Diencephalon (tissue), 1 donor: ENCODE data around the gene TYMS. TPM values are rescaled to one million over a fixed set of nuclear protein-coding genes. Genes with fewer than 3 reads are reported as not detected.

Source experiments
- total RNA-seq: library from RNA; depleted of rRNA; stranded (reverse); fragments of >200 nt; gene quantifications from one replicate; pipeline ENCODE4 v1.2.3, GENCODE V29; 2014

Gene TYMS
- total RNA-seq, result 8.3 TPM

GRCh38 chr18:657311-658000 is at the start of gene TYMS:
TYMS (plus strand) TSS chr18:657653; CDS start chr18:657743, 90 bp downstream.

GRCh38 chr18:712401-713134 is 55.1 kb downstream of the TYMS start, which contains the start of gene ENOSF1:
ENOSF1 (minus strand) TSS chr18:712630; CDS start chr18:712587, 43 bp downstream.

Other genes with a start within 250 kb of the TYMS start
- 16.8 TPM for gene COLEC12, start 157.0 kb upstream of the TYMS start, total RNA-seq
- not detected for gene CETN1, start 77.3 kb upstream of the TYMS start, total RNA-seq
- gene CLUL1, start 60.7 kb upstream of the TYMS start, total RNA-seq, result 24.0 TPM
- 9.2 TPM for gene ENOSF1, start 55.0 kb downstream of the TYMS start, total RNA-seq
- gene YES1, start 154.6 kb downstream of the TYMS start, total RNA-seq, result 65.3 TPM
- gene ADCYAP1, start 247.2 kb downstream of the TYMS start, total RNA-seq, result 18.5 TPM